Measurements from ENCODE around the gene RGS13. TPM values are rescaled to one million over a fixed set of nuclear protein-coding genes. Genes with fewer than 3 reads are reported as not detected.

Gene RGS13
- total and polyA plus RNA-seq, 10 of the 15 experiments (the other 5 are each of a cell fraction or from before 2014, with no cell fraction given): 0.23 to 16.0 (median 0.36) TPM; not detected in 1

- POLR2A ChIA-PET: no interaction called here
- intact Hi-C loops (cut with micrococcal nuclease; ENCODE audit: unreplicated experiment): no loop called here
- WGBS (ENCODE audit: insufficient coverage, insufficient replicate concordance, low lambda C conversion rate, missing lambda C conversion rate): 44% methylated on average over 7 of the region's 7 CpGs
Measured at GRCh38 chr1:192633533-192634253, 2.3 kb upstream of the RGS13 start.

More at GRCh38 chr1:192633533-192634253, 2.3 kb upstream of the RGS13 start:
- H2AFZ ChIP-seq (ENCODE audit: control insufficient read depth, low read depth, low read length): no peak overlapping the region
- H4K20me1 ChIP-seq (ENCODE audit: control insufficient read depth, insufficient read depth): no peaks in the 10 kb centered on the region
- RAD21 ChIA-PET (ENCODE audit: unreplicated experiment): interaction anchor here (1.0 kb wide), 1 partner anchor 17 kb away, joined by 3 read pairs; no protein-coding TSS in a partner anchor
- no peak for FAIRE-seq
- peaks cover 0 to 5% of the 10 kb centered on the region in 2 experiments; a peak in 2 of 4 replicates for H3K27me3 ChIP-seq (replicated peaks in 1 of 2; ENCODE audit: control insufficient read depth in 2 of 2, insufficient read depth in 2 of 2, low read length in 1 of 2)
- H3K4me1 ChIP-seq (ENCODE audit: control insufficient read depth, insufficient read depth, low read length): no peaks in the 10 kb centered on the region
- no peaks in the 10 kb centered on the region; a peak in 1 of 4 replicates for H3K36me3 ChIP-seq (ENCODE audit: control insufficient read depth in 2 of 2, insufficient read depth in 2 of 2, low read length in 1 of 2)
- no peak for ATAC-seq
- no TSS peak for BruUV-seq (replicated peaks)
- no peak overlapping the region for H3K4me2 ChIP-seq (ENCODE audit: control insufficient read depth, insufficient read depth)
- TF ChIP-seq ZBTB33 (IDR thresholded peaks at IDR 0.05) (no peak), SUZ12 (IDR thresholded peaks at IDR 0.05; ENCODE audit: unreplicated experiment) (no peak), SIN3A (IDR thresholded peaks at IDR 0.05; ENCODE audit: low read depth, low read length) (no peak), SMC3 (IDR thresholded peaks at IDR 0.05; ENCODE audit: borderline replicate concordance, low read length) (no peak), NRF1 (conservative IDR thresholded peaks at IDR 0.05; ENCODE audit: low read depth, low read length) (no peak), E4F1 (IDR thresholded peaks at IDR 0.05; ENCODE audit: borderline replicate concordance, partially characterized antibody) (no peak), IRF3 (IDR thresholded peaks at IDR 0.05) (no peak), E2F8 (IDR thresholded peaks at IDR 0.05; ENCODE audit: low read depth, partially characterized antibody) (no peak), HCFC1 (IDR thresholded peaks at IDR 0.05; ENCODE audit: low read length) (no peak), IKZF1 (conservative IDR thresholded peaks at IDR 0.05) (no peak), CBFB (IDR thresholded peaks at IDR 0.05; ENCODE audit: low read depth) (no peak), IRF4 (IDR thresholded peaks at IDR 0.05; ENCODE audit: low read depth, low read length) (no peak)
- H3K9me3 ChIP-seq (replicated peaks; ENCODE audit: control insufficient read depth, insufficient read depth, low read length): no peaks in the 10 kb centered on the region
- H3K4me3 ChIP-seq: no peak overlapping the region
- DNase-seq (ENCODE audit: low read depth, low spot score): no peak
- H3K9ac ChIP-seq (ENCODE audit: control insufficient read depth, insufficient read depth, low read length): no peak overlapping the region
- SMC1A ChIA-PET (ENCODE audit: uncharacterized antibody, unreplicated experiment): interaction anchor here (0.8 to 1.7 kb wide), 4 partner anchors 17 to 156 kb away, joined by 3 to 4 read pairs (median 3); no protein-coding TSS in a partner anchor
- H3K79me2 ChIP-seq (ENCODE audit: control insufficient read depth, insufficient read depth, low read length): no peaks in the 10 kb centered on the region
- CTCF ChIA-PET: interaction anchor here (0.9 kb wide), 1 partner anchor 173 kb away, joined by 3 read pairs; no protein-coding TSS in a partner anchor
- in situ Hi-C loops (cut with MboI): no loop called here
- no peak overlapping the region for H3K27ac ChIP-seq (ENCODE audit: control insufficient read depth, insufficient read depth)
